ENCODE data around the gene LGMN.
"Not testable (repeated sequence)": the region's sequence is repeated elsewhere in the genome, so short reads cannot be mapped to it uniquely, and the experiment has no call there.

DNA sequence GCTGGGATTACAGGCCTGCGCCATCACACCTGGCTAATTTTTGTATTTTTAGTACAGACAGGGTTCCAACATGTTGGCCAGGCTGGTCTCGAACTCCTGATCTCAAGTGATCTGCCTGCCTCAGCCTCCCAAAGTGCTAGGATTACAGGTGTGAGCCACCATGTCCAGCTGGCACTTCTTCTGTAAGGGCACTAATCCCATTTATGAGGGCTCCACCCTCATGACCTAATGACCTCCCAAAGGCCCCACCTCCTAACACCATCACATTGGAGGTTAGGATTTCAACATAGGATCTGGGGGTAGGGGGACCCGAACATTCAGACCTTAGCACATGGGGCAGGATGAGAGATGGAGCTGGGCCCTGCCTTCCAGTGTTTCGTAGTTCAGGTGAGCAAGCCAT lies 68.1 kb downstream of the LGMN start:
- TF ChIP-seq, protein P1, sequence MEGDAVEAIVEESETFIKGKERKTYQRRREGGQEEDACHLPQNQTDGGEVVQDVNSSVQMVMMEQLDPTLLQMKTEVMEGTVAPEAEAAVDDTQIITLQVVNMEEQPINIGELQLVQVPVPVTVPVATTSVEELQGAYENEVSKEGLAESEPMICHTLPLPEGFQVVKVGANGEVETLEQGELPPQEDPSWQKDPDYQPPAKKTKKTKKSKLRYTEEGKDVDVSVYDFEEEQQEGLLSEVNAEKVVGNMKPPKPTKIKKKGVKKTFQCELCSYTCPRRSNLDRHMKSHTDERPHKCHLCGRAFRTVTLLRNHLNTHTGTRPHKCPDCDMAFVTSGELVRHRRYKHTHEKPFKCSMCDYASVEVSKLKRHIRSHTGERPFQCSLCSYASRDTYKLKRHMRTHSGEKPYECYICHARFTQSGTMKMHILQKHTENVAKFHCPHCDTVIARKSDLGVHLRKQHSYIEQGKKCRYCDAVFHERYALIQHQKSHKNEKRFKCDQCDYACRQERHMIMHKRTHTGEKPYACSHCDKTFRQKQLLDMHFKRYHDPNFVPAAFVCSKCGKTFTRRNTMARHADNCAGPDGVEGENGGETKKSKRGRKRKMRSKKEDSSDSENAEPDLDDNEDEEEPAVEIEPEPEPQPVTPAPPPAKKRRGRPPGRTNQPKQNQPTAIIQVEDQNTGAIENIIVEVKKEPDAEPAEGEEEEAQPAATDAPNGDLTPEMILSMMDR (conservative IDR thresholded peaks at IDR 0.05), result not testable (repeated sequence)
- TF ChIP-seq EZH2 (IDR thresholded peaks at IDR 0.05; ENCODE audit: low read depth), result not testable (repeated sequence)

Measured in PC-9 (cell line).